ENCODE measurements around the gene SLC25A24. TPM values are rescaled to one million over a fixed set of nuclear protein-coding genes. Genes with fewer than 3 reads are reported as not detected.
"Not testable (repeated sequence)": the region's sequence is repeated elsewhere in the genome, so short reads cannot be mapped to it uniquely, and the experiment has no call there.

SLC25A24 gene
- total RNA-seq, 1 experiment from 2014 or later: 35.0 TPM

GRCh38 chr1:108199201-108199691 is 897 bp downstream of the SLC25A24 start:
- DNase-seq (ENCODE audit: low spot score): peak; percentile 71

GRCh38 chr1:108194051-108194450 is 6.1 kb downstream of the SLC25A24 start:
- DNase-seq (ENCODE audit: low spot score): no peak

- DNase-seq (ENCODE audit: low spot score): no peak
These were observed 6.8 kb downstream of the SLC25A24 start for GRCh38 chr1:108193333-108193732.

- no peak for DNase-seq (ENCODE audit: low spot score)
These were observed 7.6 kb downstream of the SLC25A24 start for GRCh38 chr1:108192581-108192980.

- no peak for DNase-seq (ENCODE audit: low spot score)
These were observed 9.3 kb downstream of the SLC25A24 start for GRCh38 chr1:108190686-108191416.

GRCh38 chr1:108190001-108190634 is 10.0 kb downstream of the SLC25A24 start:
- no peak for DNase-seq (ENCODE audit: low spot score)

- no peak for DNase-seq (ENCODE audit: low spot score)
These were observed 11.3 kb downstream of the SLC25A24 start for GRCh38 chr1:108188801-108189200.

GRCh38 chr1:108182959-108183700 is 17.0 kb downstream of the SLC25A24 start:
- no peak for DNase-seq (ENCODE audit: low spot score)

GRCh38 chr1:108179018-108179417 is 21.1 kb downstream of the SLC25A24 start:
- no peak for DNase-seq (ENCODE audit: low spot score)

- not testable (repeated sequence) for DNase-seq (ENCODE audit: low spot score)
These were observed 37.7 kb downstream of the SLC25A24 start for GRCh38 chr1:108162409-108162808.

GRCh38 chr1:108159951-108160350 is 40.2 kb downstream of the SLC25A24 start:
- DNase-seq (ENCODE audit: low spot score): not testable (repeated sequence)

- no peak for DNase-seq (ENCODE audit: low spot score)
These were observed 41.2 kb downstream of the SLC25A24 start for GRCh38 chr1:108158893-108159453.

GRCh38 chr1:108154314-108154713 is 45.8 kb downstream of the SLC25A24 start:
- no peak for DNase-seq (ENCODE audit: low spot score)

GRCh38 chr1:108152782-108153222 is 47.3 kb downstream of the SLC25A24 start:
- no peak for DNase-seq (ENCODE audit: low spot score)

- no peak for DNase-seq (ENCODE audit: low spot score)
These were observed 48.6 kb downstream of the SLC25A24 start for GRCh38 chr1:108151548-108151947.

- DNase-seq (ENCODE audit: low spot score): no peak
These were observed 50.2 kb downstream of the SLC25A24 start for GRCh38 chr1:108149796-108150467.

- not testable (repeated sequence) for DNase-seq (ENCODE audit: low spot score)
These were observed 55.6 kb downstream of the SLC25A24 start for GRCh38 chr1:108144569-108144968.

- DNase-seq (ENCODE audit: low spot score): no peak
These were observed 57.3 kb downstream of the SLC25A24 start for GRCh38 chr1:108142773-108143394.

- DNase-seq (ENCODE audit: low spot score): no peak
These were observed 57.9 kb downstream of the SLC25A24 start for GRCh38 chr1:108142258-108142657.

GRCh38 chr1:108141621-108142020 is 58.5 kb downstream of the SLC25A24 start:
- DNase-seq (ENCODE audit: low spot score): no peak

- DNase-seq (ENCODE audit: low spot score): no peak
These were observed 59.2 kb downstream of the SLC25A24 start for GRCh38 chr1:108140936-108141335.
